IMR-90 (cell line): ENCODE measurements around the gene DNTT. TPM values are rescaled to one million over a fixed set of nuclear protein-coding genes. Genes with fewer than 3 reads are reported as not detected.

Experiments
- ATAC-seq: fragments of 200-7000 bp; cut with Tn5 transposase; 2 replicates; pipeline ENCODE4 v1.9.1; 2020; ENCODE audit warnings: low read depth, mild to moderate bottlenecking, moderate library complexity
- BruUV-seq: library from RNA; stranded (reverse); fragments of 400-500 nt; replicated peaks from 2 replicates; lab custom pipeline; 2021; lab: Mats Ljungman, UMichigan
- CTCF ChIA-PET: fragments of 300-600 bp; formaldehyde crosslinking; extraction: SDS; loops from one replicate; lab custom pipeline; 2021; ENCODE audit warnings: antibody characterized with exemption; lab: Yijun Ruan, JAX
- POLR2A ChIA-PET: fragments of 300-600 bp; sonication (Branson Sonifier 250); formaldehyde crosslinking; loops from one replicate; lab custom pipeline; 2022; ENCODE audit warnings: antibody characterized with exemption; ENCODE audit not compliant: unreplicated experiment; lab: Charles Lee
- DNase-seq: peaks from one replicate; pipeline ENCODE4 v3.0.0; 2013
- H2AFZ ChIP-seq: replicated peaks from 2 replicates; pipeline ENCODE3; 2013; ENCODE audit warnings: low read length, mild to moderate bottlenecking; ENCODE audit not compliant: poor library complexity
- H2AK5ac ChIP-seq: 2 replicates; pipeline ENCODE4 v1.6.1; 2013; ENCODE audit warnings: low read depth, low read length, inconsistent platforms
- H2AK9ac ChIP-seq: replicated peaks from 2 replicates; pipeline ENCODE3; 2013; ENCODE audit warnings: mild to moderate bottlenecking, low read depth, low read length, moderate library complexity; ENCODE audit not compliant: poor library complexity
- H2BK120ac ChIP-seq: 2 replicates; pipeline ENCODE4 v1.6.1; 2013; ENCODE audit warnings: low read depth, low read length, inconsistent platforms
- H2BK15ac ChIP-seq: 3 replicates; pipeline ENCODE4 v1.6.1; 2013; ENCODE audit warnings: low read depth, low read length, inconsistent platforms
- H2BK20ac ChIP-seq: 2 replicates; pipeline ENCODE4 v1.6.1; 2013; ENCODE audit warnings: low read depth, mild to moderate bottlenecking, inconsistent platforms, low read length, moderate library complexity
- H2BK5ac ChIP-seq: 2 replicates; pipeline ENCODE4 v1.6.1; 2013; ENCODE audit warnings: mild to moderate bottlenecking, low read depth, low read length, inconsistent platforms; ENCODE audit not compliant: poor library complexity, severe bottlenecking
- H3K14ac ChIP-seq: replicated peaks from 2 replicates; pipeline ENCODE4 v1.6.1; 2013; ENCODE audit warnings: low read depth, low read length, inconsistent platforms
- H3K18ac ChIP-seq: 2 replicates; pipeline ENCODE4 v1.6.1; 2013; ENCODE audit warnings: low read depth, low read length, control low read depth
- H3K23ac ChIP-seq: 2 replicates; pipeline ENCODE4 v1.6.1; 2013; ENCODE audit warnings: low read depth, low read length, inconsistent platforms
- H3K27ac ChIP-seq: 2 replicates; pipeline ENCODE4 v1.5.1; 2013; ENCODE audit warnings: mild to moderate bottlenecking, control low read depth, low read length; ENCODE audit not compliant: insufficient read depth
- H3K27me3 ChIP-seq: 2 replicates; pipeline ENCODE4 v1.6.1; 2013; ENCODE audit warnings: low read length; ENCODE audit not compliant: control insufficient read depth, insufficient read depth
- H3K36me3 ChIP-seq: 2 replicates; pipeline ENCODE4 v1.6.1; 2013; ENCODE audit warnings: low read length, mixed read lengths; ENCODE audit not compliant: control insufficient read depth, insufficient read depth
- H3K4ac ChIP-seq: 2 replicates; pipeline ENCODE4 v1.6.1; 2013; ENCODE audit warnings: low read depth, low read length, inconsistent platforms
- H3K4me1 ChIP-seq: 2 replicates; pipeline ENCODE4 v1.6.1; 2013; ENCODE audit warnings: low read length, mixed read lengths; ENCODE audit not compliant: control insufficient read depth, insufficient read depth
- H3K4me2 ChIP-seq: 2 replicates; pipeline ENCODE4 v1.6.1; 2013; ENCODE audit warnings: low read depth, mild to moderate bottlenecking, control low read depth, low read length, moderate library complexity
- H3K4me3 ChIP-seq: 2 replicates; pipeline ENCODE4 v1.5.1; 2013; ENCODE audit warnings: low read depth, mild to moderate bottlenecking, control low read depth, low read length, moderate library complexity; ENCODE audit not compliant: insufficient read depth
- H3K56ac ChIP-seq: 2 replicates; pipeline ENCODE4 v1.6.1; 2013; ENCODE audit warnings: low read length, inconsistent platforms; ENCODE audit not compliant: insufficient read depth; ENCODE audit errors: extremely low read depth
- H3K79me1 ChIP-seq, 2 experiments: 2 replicates each; pipeline ENCODE4 v1.6.1; 2013; ENCODE audit warnings: low read length in 2 of 2, inconsistent platforms in 1 of 2, low read depth in 1 of 2
- H3K9ac ChIP-seq: 2 replicates; pipeline ENCODE4 v1.6.1; 2013; ENCODE audit warnings: low read depth, low read length, control low read depth
- H3K9me1 ChIP-seq: 2 replicates; pipeline ENCODE4 v1.6.1; 2013; ENCODE audit warnings: low read length, inconsistent platforms; ENCODE audit not compliant: insufficient read depth
- H3K9me3 ChIP-seq: 2 replicates; pipeline ENCODE4 v1.6.1; 2013; ENCODE audit warnings: low read length; ENCODE audit not compliant: control insufficient read depth, insufficient read depth
- H4K20me1 ChIP-seq: 2 replicates; pipeline ENCODE4 v1.6.1; 2013; ENCODE audit warnings: low read length, inconsistent platforms; ENCODE audit not compliant: insufficient read depth
- H4K5ac ChIP-seq: 2 replicates; pipeline ENCODE4 v1.6.1; 2013; ENCODE audit warnings: mild to moderate bottlenecking, low read depth, low read length, control low read depth
- H4K8ac ChIP-seq, 2 experiments: 2 replicates each; pipeline ENCODE4 v1.6.1; 2013; ENCODE audit warnings: low read depth in 2 of 2, low read length in 2 of 2, control low read depth in 1 of 2, inconsistent platforms in 1 of 2
- H4K91ac ChIP-seq: 2 replicates; pipeline ENCODE4 v1.6.1; 2013; ENCODE audit warnings: low read depth, low read length, inconsistent platforms; ENCODE audit not compliant: insufficient read depth
- BHLHE40 ChIP-seq: fragments of 150-350 bp; IDR thresholded peaks from 2 replicates; pipeline ENCODE4 v1.6.1; 2016; ENCODE audit warnings: mild to moderate bottlenecking, low read depth, low read length
- CEBPB ChIP-seq: IDR thresholded peaks from 2 replicates; pipeline ENCODE4 v1.6.1; 2012; ENCODE audit warnings: low read depth, low read length, improper control_type of control experiment
- CHD1 ChIP-seq: IDR thresholded peaks from 2 replicates; pipeline ENCODE4 v1.6.1; 2012; ENCODE audit warnings: low read depth, low read length, improper control_type of control experiment
- ELK1 ChIP-seq: fragments of 150-350 bp; IDR thresholded peaks from 2 replicates; pipeline ENCODE4 v1.6.1; 2016; ENCODE audit warnings: low read depth, mild to moderate bottlenecking, low read length, moderate library complexity, borderline replicate concordance
- MAFK ChIP-seq: IDR thresholded peaks from 2 replicates; pipeline ENCODE4 v1.6.1; 2012; ENCODE audit warnings: low read depth, low read length, improper control_type of control experiment
- NFE2L2 ChIP-seq: fragments of 150-350 bp; IDR thresholded peaks from 2 replicates; pipeline ENCODE4 v1.6.1; 2016; ENCODE audit warnings: low read depth, mild to moderate bottlenecking, low read length
- POLR2A ChIP-seq: IDR thresholded peaks from 2 replicates; pipeline ENCODE4 v1.6.1; 2012; ENCODE audit warnings: mild to moderate bottlenecking, low read depth, low read length
- RCOR1 ChIP-seq: IDR thresholded peaks from 2 replicates; pipeline ENCODE4 v1.6.1; 2012; ENCODE audit warnings: mild to moderate bottlenecking, low read length, improper control_type of control experiment; ENCODE audit not compliant: insufficient replicate concordance
- RFX5 ChIP-seq: IDR thresholded peaks from 2 replicates; pipeline ENCODE4 v1.8.0; 2012; ENCODE audit warnings: low read depth, mild to moderate bottlenecking, low read length, moderate library complexity
- SMC3 ChIP-seq: fragments of 150-350 bp; IDR thresholded peaks from 2 replicates; pipeline ENCODE4 v1.6.1; 2016; ENCODE audit warnings: low read depth, mild to moderate bottlenecking, antibody characterized with exemption, low read length, moderate library complexity
- WGBS, 2 experiments: methylation state at CpG; one replicate each; pipeline versions ENCODE4 v1.1.5 to v1.1.7; 2013; ENCODE audit warnings: missing lambda C conversion rate in 2 of 2; ENCODE audit not compliant: insufficient read length in 1 of 2; ENCODE audit errors: extremely low coverage in 2 of 2; 5-methylcytosine and 5-hydroxymethylcytosine counted together
- dilution Hi-C: fragments of 300-500 bp; cut with HindIII; formaldehyde crosslinking; loops from one replicate; pipeline ENCODE4 v1.14.3; 2018; ENCODE audit warnings: low sequenced_read_pairs; ENCODE audit not compliant: unreplicated experiment
- in situ Hi-C: fragments of 300-500 bp; cut with MboI; formaldehyde crosslinking; loops from 3 replicates; pipeline ENCODE4 v1.14.3; 2019; ENCODE audit warnings: low sequenced_read_pairs, inconsistent platforms, mixed read lengths
- intact Hi-C: fragments of 100-400 bp; cut with micrococcal nuclease; formaldehyde crosslinking; loops from 2 replicates; pipeline ENCODE4 v1.10.0; 2022
- polyA plus RNA-seq, 3 experiments: library from polyadenylated mRNA; depleted of rRNA; stranded (reverse); fragments of >200 nt; gene quantifications; 2 replicates each; pipeline ENCODE4 v1.2.3, GENCODE V29; 2012; ENCODE audit warnings: low replicate concordance in 1 of 3
- total RNA-seq: library from RNA; depleted of rRNA; stranded (reverse); fragments of >200 nt; gene quantifications from 2 replicates; pipeline ENCODE4 v1.2.3, GENCODE V29; 2012
- TF ChIP-seq, protein P1 (sequence below): fragments of 150-350 bp; IDR thresholded peaks from 2 replicates; pipeline ENCODE4 v1.6.1; 2017; ENCODE audit warnings: mild to moderate bottlenecking, antibody characterized with exemption, low read length, low read depth
- TF ChIP-seq, protein P2 (sequence below): conservative IDR thresholded peaks from 2 replicates; pipeline ENCODE4 v1.5.1; 2012; ENCODE audit warnings: mild to moderate bottlenecking, low read depth, low read length, improper control_type of control experiment

The DNTT gene
- total and polyA plus RNA-seq, 2 of the 4 experiments (the other 2 are of a cell fraction): not detected

DNA sequence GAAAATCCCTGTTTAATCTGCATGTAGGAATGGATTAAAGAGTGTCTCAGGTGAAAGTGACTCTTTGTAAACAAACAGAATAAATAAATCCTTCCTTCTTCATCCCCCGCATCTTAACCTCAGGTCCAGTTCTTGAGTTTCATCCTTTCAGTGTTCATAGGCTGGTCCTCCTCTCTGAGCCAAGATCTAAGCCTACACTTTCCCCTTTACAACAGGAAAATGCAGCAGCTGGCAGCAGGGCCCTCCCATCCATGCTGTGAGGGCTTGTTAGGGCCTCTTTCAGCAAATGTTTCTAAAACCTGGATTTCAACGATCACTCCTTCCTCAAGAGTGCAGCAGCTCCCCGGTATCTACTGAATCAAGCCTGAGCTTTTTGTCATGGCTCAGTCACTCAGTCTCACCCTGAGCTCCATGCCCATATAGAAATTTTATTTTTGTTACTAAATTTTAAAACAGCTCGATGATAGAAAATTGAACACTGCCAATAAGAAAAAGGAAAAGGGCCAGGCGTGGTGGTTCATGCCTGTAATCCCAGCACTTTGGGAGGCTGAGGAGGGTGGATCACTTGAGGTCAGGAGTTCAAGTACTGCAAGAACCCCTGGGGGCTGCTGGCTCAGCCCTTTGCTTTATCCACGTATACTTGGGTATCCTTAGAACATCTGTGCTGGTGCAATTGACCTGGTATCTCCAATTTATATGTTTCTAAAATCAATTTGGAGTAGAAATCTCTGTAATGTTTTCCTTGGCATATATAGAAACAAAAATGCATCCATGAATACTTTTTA lies 48.5 kb upstream of the DNTT start:
- Histone ChIP-seq H3K4me1 (no peaks in the 10 kb centered on the region), H3K27me3 (no peaks in the 10 kb centered on the region), H2BK5ac (no peak overlapping the region), H3K18ac (no peak overlapping the region), H2AFZ (no peak overlapping the region), H3K4me2 (no peak overlapping the region), H2AK9ac (no peak overlapping the region), H3K23ac (no peak overlapping the region), H3K9me3 (no peaks in the 10 kb centered on the region), H3K79me1 (no peaks in the 10 kb centered on the region), H3K9me1 (no peaks in the 10 kb centered on the region), H4K8ac (no peak overlapping the region), H3K9ac (no peak overlapping the region), H3K56ac (no peak overlapping the region), H3K4ac (no peak overlapping the region), H3K4me3 (no peak overlapping the region), H3K36me3 (no peaks in the 10 kb centered on the region), H3K14ac (no peak overlapping the region), H3K27ac (no peak overlapping the region), H4K20me1 (no peaks in the 10 kb centered on the region), H2BK120ac (no peak overlapping the region), H4K91ac (no peak overlapping the region), H4K5ac (no peak overlapping the region), H2BK20ac (no peak overlapping the region), H2BK15ac (no peak overlapping the region), H2AK5ac (no peak overlapping the region)
- TF ChIP-seq BHLHE40 (no peak), RFX5 (no peak), NFE2L2 (no peak), CEBPB (no peak), CHD1 (no peak), MAFK (no peak), POLR2A (no peak), SMC3 (no peak), ELK1 (no peak), RCOR1 (no peak)
- TF ChIP-seq, protein P1, sequence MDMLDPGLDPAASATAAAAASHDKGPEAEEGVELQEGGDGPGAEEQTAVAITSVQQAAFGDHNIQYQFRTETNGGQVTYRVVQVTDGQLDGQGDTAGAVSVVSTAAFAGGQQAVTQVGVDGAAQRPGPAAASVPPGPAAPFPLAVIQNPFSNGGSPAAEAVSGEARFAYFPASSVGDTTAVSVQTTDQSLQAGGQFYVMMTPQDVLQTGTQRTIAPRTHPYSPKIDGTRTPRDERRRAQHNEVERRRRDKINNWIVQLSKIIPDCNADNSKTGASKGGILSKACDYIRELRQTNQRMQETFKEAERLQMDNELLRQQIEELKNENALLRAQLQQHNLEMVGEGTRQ: no peak
- TF ChIP-seq, protein P2, sequence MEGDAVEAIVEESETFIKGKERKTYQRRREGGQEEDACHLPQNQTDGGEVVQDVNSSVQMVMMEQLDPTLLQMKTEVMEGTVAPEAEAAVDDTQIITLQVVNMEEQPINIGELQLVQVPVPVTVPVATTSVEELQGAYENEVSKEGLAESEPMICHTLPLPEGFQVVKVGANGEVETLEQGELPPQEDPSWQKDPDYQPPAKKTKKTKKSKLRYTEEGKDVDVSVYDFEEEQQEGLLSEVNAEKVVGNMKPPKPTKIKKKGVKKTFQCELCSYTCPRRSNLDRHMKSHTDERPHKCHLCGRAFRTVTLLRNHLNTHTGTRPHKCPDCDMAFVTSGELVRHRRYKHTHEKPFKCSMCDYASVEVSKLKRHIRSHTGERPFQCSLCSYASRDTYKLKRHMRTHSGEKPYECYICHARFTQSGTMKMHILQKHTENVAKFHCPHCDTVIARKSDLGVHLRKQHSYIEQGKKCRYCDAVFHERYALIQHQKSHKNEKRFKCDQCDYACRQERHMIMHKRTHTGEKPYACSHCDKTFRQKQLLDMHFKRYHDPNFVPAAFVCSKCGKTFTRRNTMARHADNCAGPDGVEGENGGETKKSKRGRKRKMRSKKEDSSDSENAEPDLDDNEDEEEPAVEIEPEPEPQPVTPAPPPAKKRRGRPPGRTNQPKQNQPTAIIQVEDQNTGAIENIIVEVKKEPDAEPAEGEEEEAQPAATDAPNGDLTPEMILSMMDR: no peak
- dilution Hi-C loops: no loop called here
- ATAC-seq: no peak
- BruUV-seq: no TSS peak
- intact Hi-C loops: no loop called here
- in situ Hi-C loops: no loop called here
- WGBS, 2 experiments: no CpG with 5 or more reads among the region's 6 CpGs
- CTCF ChIA-PET: interaction anchor here (0.8 kb wide), 1 partner anchor 26 kb away, joined by 3 read pairs; no protein-coding TSS in a partner anchor
- POLR2A ChIA-PET: no interaction called here
- no peak for DNase-seq
